HepG2 (cell line): ENCODE data around the gene DCLRE1B. TPM values are rescaled to one million over a fixed set of nuclear protein-coding genes. Genes with fewer than 3 reads are reported as not detected.
A peak's percentile ranks its signal among the peaks of the same experiment; 100 is the strongest.

ENCODE experiments used
- CBX1 ChIP-seq: IDR thresholded peaks from one replicate; pipeline ENCODE4 v1.6.1; 2016; ENCODE audit warnings: antibody characterized with exemption, low read depth
- DPF2 ChIP-seq: sonication (generic); formaldehyde crosslinking; IDR thresholded peaks from 2 replicates; pipeline ENCODE4 v1.4.0; 2020; ENCODE audit warnings: mild to moderate bottlenecking, low read depth, missing genetic modification reagents, borderline replicate concordance
- IRF1 ChIP-seq: sonication (generic); formaldehyde crosslinking; IDR thresholded peaks from 2 replicates; pipeline ENCODE4 v1.4.0; 2020; ENCODE audit warnings: low read depth, mild to moderate bottlenecking, missing genetic modification reagents
- JARID2 ChIP-seq: sonication (generic); formaldehyde crosslinking; IDR thresholded peaks from 2 replicates; pipeline ENCODE4 v1.8.1; 2023; ENCODE audit warnings: missing genetic modification reagents, inconsistent platforms; ENCODE audit not compliant: insufficient replicate concordance
- PBX2 ChIP-seq: IDR thresholded peaks from 2 replicates; pipeline ENCODE4 v1.6.1; 2016; ENCODE audit warnings: control low read depth
- POLR2G ChIP-seq: fragments of 200-400 bp; formaldehyde crosslinking; IDR thresholded peaks from 2 replicates; pipeline ENCODE4 v1.6.1; 2018; ENCODE audit warnings: mild to moderate bottlenecking, low read depth, low read length, moderate library complexity
- RERE ChIP-seq: IDR thresholded peaks from 2 replicates; pipeline ENCODE4 v1.6.1; 2016; ENCODE audit warnings: low read depth, missing genetic modification reagents, missing compliant biosample characterization
- SMARCE1 ChIP-seq: fragments of 450-650 bp; IDR thresholded peaks from 2 replicates; pipeline ENCODE4 v1.6.1; 2017; ENCODE audit warnings: borderline replicate concordance
- TBX3 ChIP-seq: fragments of 450-650 bp; IDR thresholded peaks from 2 replicates; pipeline ENCODE4 v1.6.1; 2017; ENCODE audit warnings: antibody characterized with exemption, mild to moderate bottlenecking, inconsistent platforms, borderline replicate concordance
- ZNF557 ChIP-seq: sonication (generic); formaldehyde crosslinking; IDR thresholded peaks from 2 replicates; pipeline ENCODE4 v1.4.0; 2020; ENCODE audit warnings: missing genetic modification reagents
- ZNF615 ChIP-seq: sonication (generic); formaldehyde crosslinking; IDR thresholded peaks from 2 replicates; pipeline ENCODE4 v1.5.0; 2020; ENCODE audit warnings: mild to moderate bottlenecking, missing genetic modification reagents, borderline replicate concordance
- ZNF646 ChIP-seq: sonication (generic); formaldehyde crosslinking; IDR thresholded peaks from 2 replicates; pipeline ENCODE4 v1.9.0; 2021; ENCODE audit warnings: mild to moderate bottlenecking, missing genetic modification reagents
- polyA plus RNA-seq, 8 experiments: library from polyadenylated mRNA; depleted of rRNA in 3 of 8; stranded (reverse) in 7 of 8; unstranded in 1 of 8; fragments of >200 nt; fragmentation: Illumina TruSeq in 4 of 8; extraction: Trizol in 4 of 8; gene quantifications; 2 replicates each; pipeline versions ENCODE4 v1.2.1 to v1.2.3, GENCODE V29; 2011 to 2016; ENCODE audit warnings: low read depth in 4 of 8, missing spikeins in 1 of 8, mixed read lengths in 1 of 8; ENCODE audit not compliant: insufficient read depth in 1 of 8
- total RNA-seq, 5 experiments: library from RNA; depleted of rRNA; stranded (reverse); fragments of >200 nt; fragmentation: Illumina TruSeq; extraction: Trizol; gene quantifications; 2 replicates each; pipeline ENCODE4 v1.2.3, GENCODE V29; 2016; ENCODE audit warnings: low read depth in 1 of 5

DCLRE1B gene
- total and polyA plus RNA-seq, 2 of the 13 experiments (the other 11 are each of a cell fraction or from before 2014, with no cell fraction given), result 2.7 to 8.0 TPM

GRCh38 chr1:113928941-113929749, 24.0 kb downstream of the DCLRE1B start, which contains the start of gene HIPK1 (continued):
- TF ChIP-seq ZNF646 (CRISPR knock-in tag) (no peak; the same call in 1 of the 2 replicates), ZNF615 (CRISPR knock-in tag) (no peak), JARID2 (no peak), TBX3 (peak; percentile 31; the same call in 1 of the 2 replicates), CBX1 (peak; percentile 80), SMARCE1 (no peak), ZNF557 (CRISPR knock-in tag) (0 out of 2 replicates have a peak, but pooled peaks have one; percentile 63), POLR2G (peak; percentile 74), PBX2 (CRISPR knock-in tag) (no peak), RERE (CRISPR knock-in tag) (no peak), IRF1 (0 out of 2 replicates have a peak, but pooled peaks have one; percentile 38), DPF2 (CRISPR knock-in tag) (no peak)
